IPS-NIHi7 (cell line): ENCODE results near the gene NTF4.
"Not testable (repeated sequence)": the region's sequence is repeated elsewhere in the genome, so short reads cannot be mapped to it uniquely, and the experiment has no call there.

Experiments used
- DNase-seq: peaks from one replicate; pipeline ENCODE4 v3.0.0; 2012; ENCODE audit warnings: mixed read lengths; ENCODE audit errors: extremely low spot score

The NTF4 gene

GRCh38 chr19:49020931-49021895, 43.4 kb downstream of the NTF4 start:
- DNase-seq = no peak

DNA sequence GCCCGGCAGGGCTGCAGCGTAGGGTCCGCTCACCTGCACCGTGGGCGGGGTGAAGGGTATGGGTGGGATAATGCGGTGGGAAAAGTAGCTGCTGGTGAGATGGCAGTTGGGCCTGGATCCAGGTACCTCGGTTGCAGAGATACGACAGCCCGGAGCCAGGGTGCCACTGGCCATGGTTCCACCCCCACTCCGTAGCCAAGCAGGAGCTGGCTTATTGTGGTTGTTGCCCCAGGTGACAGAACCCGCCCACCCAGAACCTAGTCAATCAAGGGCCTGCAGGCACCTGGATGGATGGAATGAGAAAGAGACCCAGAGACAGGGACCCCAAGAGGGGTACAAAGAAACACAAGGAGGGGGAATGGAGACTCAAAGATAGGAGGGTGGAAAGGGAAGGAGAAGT, 44.3 kb downstream of the NTF4 start:
- DNase-seq = peak; percentile 41

- DNase-seq = peak; percentile 79
Observed at GRCh38 chr19:49019242-49019932, 45.2 kb downstream of the NTF4 start.

GRCh38 chr19:49018388-49019241, 46.0 kb downstream of the NTF4 start:
- not testable (repeated sequence) for DNase-seq

DNA sequence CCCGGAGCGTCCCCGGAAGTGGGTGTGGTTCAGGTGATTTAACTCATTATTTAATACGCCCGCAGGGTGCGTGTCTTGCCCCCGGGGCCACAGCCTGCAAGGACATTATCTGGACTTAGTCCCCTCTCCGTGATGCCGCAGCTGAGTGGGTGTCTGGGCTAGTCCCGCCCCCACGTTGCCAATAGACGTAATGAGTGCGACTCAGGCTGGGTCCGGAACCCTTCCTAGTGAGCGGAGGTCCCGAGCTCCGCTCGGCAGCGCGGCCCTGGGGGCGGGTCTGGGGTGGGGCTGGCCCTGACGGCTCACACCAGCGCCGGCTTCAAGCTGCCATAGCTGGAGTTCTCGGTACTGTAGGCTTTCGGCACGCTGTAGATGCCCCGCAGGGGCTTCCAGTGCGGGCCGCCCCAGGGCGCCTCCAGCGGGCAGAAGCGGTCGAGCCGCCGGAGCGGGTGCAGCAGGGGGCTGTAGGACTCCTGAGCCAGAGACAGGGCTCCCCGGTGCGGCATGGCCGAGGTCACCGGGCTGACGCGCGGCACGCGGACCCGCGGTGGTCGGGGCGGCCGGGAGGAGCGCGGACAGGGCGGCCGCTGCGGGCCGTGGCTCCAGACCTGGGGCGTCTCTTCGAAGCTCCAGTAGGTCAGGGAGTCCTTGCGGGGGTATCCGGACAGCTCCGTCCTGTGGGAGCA, 46.8 kb downstream of the NTF4 start:
- peak; percentile 85 for DNase-seq

GRCh38 chr19:49017041-49017665, 47.5 kb downstream of the NTF4 start, which contains the start of gene LHB:
Gene LHB, minus strand, starts transcription at chr19:49017091. Its CDS starts 10 bp downstream, at chr19:49017081.
- no peak for DNase-seq

DNA sequence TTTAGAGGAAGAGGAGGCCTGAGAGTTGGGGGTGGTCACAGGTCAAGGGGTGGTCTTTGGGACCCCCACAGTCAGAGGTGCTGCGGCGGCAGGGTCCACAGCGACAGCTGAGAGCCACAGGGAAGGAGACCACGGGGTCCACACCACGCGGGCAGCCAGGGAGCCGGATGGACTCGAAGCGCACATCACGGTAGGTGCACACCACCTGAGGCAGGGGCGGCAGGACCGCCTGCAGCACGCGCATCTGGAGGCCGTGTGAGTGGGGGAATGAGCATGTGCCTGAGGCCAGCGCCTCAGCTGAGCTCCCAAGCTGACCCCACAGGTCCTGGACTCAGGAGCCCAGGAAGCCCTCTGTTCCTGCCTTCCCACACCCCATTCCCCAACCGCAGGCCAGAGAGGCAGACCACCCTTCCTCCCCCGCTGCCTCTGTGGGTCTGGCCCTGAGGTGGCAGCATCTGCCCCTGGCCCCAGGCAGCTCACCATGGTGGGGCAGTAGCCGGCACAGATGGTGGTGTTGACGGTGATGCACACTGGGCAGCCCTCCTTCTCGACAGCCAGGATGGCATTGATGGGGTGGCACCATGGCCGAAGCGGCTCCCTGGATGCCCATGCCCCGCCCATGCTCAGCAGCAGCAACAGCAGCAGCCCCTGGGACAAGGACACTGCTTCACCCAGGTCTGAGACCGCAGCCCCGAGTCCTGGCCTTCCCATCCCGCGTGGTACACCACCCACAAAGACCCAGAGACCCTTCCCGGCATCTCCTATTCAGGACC, 48.4 kb downstream of the NTF4 start:
- DNase-seq = no peak

- no peak for DNase-seq
Observed at GRCh38 chr19:49014870-49015255, 49.8 kb downstream of the NTF4 start.

DNA sequence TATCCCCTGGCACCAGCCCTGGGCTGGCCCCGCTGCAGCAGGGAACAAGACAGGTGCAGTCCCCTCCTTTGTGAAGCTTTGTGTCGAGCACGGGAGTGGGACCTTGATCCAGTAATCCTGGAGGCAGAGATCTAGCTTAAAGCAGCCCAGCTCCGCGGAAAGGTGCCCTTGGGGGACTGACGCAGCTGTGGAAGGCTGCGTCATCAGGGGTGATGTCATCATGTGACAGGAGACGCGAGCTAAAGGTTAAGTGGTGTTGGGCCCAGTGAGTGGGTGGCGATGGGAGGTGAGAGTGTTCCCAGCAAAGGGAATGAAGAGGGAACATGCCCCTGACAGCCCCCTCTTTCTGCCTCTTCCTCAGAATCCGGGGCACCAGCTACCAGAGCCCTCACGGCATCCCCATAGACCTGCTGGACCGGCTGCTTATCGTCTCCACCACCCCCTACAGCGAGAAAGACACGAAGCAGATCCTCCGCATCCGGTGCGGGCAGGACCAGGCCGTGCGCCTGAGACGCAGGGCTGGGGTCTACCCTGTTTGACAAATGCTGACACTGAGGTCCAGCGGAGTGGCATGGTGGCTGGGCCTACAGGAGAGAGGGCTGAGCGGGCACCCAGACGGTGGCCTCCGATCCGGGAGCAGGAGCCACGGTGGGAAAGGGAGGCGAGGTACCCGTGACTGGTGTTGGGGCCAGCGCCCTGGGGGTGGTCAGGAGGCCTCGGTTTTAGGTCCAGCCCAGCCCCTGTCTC, 50.3 kb downstream of the NTF4 start:
- no peak for DNase-seq

- no peak for DNase-seq
Observed at GRCh38 chr19:49011194-49011593, 53.4 kb downstream of the NTF4 start.
